IPS-18c (cell line): ENCODE results near the gene HIGD1C.
"Not testable (repeated sequence)": the region's sequence is repeated elsewhere in the genome, so short reads cannot be mapped to it uniquely, and the experiment has no call there.

Experiments used
- H3K4me3 ChIP-seq: 2 replicates; pipeline ENCODE4 v1.7.0; 2013; ENCODE audit warnings: low read depth, mild to moderate bottlenecking, low read length, moderate library complexity; ENCODE audit not compliant: insufficient read depth
- H3K9me3 ChIP-seq: one replicate; pipeline ENCODE4 v1.6.1; 2013; ENCODE audit warnings: mild to moderate bottlenecking, low read length, moderate library complexity; ENCODE audit not compliant: control insufficient read depth, insufficient read depth

The HIGD1C gene

GRCh38 chr12:50952510-50952909 lies at the start of gene HIGD1C:
TSS of gene HIGD1C (plus strand) at chr12:50952544. CDS start at chr12:50953999, 1,455 bp downstream.
- Histone ChIP-seq H3K4me3 (no peak within 1 kb of the TSS), H3K9me3 (peaks cover 2% of the 10 kb centered on the region)

GRCh38 chr12:50908479-50908878 lies 43.9 kb upstream of the HIGD1C start:
- not testable (repeated sequence) for H3K4me3 ChIP-seq
- peaks cover 12% of the 10 kb centered on the region for H3K9me3 ChIP-seq

- H3K4me3 ChIP-seq, result not testable (repeated sequence)
- peaks cover 18% of the 10 kb centered on the region for H3K9me3 ChIP-seq
Observed at GRCh38 chr12:50912361-50912760, 40.0 kb upstream of the HIGD1C start.

- Histone ChIP-seq H3K9me3 (peaks cover 18% of the 10 kb centered on the region), H3K4me3 (no peak overlapping the region)
Observed at GRCh38 chr12:50913224-50913623, 39.1 kb upstream of the HIGD1C start.

- Histone ChIP-seq H3K4me3 (no peak overlapping the region), H3K9me3 (peaks cover 18% of the 10 kb centered on the region)
Observed at GRCh38 chr12:50914872-50915484, 37.4 kb upstream of the HIGD1C start.

- Histone ChIP-seq H3K9me3 (peaks cover 18% of the 10 kb centered on the region), H3K4me3 (no peak overlapping the region)
Observed at GRCh38 chr12:50916292-50916691, 36.1 kb upstream of the HIGD1C start.

GRCh38 chr12:50918584-50919316 lies 33.6 kb upstream of the HIGD1C start:
- peaks cover 7% of the 10 kb centered on the region for H3K9me3 ChIP-seq
- H3K4me3 ChIP-seq, result no peak overlapping the region

GRCh38 chr12:50922820-50923219 lies 29.5 kb upstream of the HIGD1C start:
- H3K9me3 ChIP-seq, result no peaks in the 10 kb centered on the region
- H3K4me3 ChIP-seq, result no peak overlapping the region

- Histone ChIP-seq H3K9me3 (no peaks in the 10 kb centered on the region), H3K4me3 (no peak overlapping the region)
Observed at GRCh38 chr12:50923361-50924130, 28.8 kb upstream of the HIGD1C start.

GRCh38 chr12:50924131-50924438 lies 28.3 kb upstream of the HIGD1C start:
- Histone ChIP-seq H3K9me3 (no peaks in the 10 kb centered on the region), H3K4me3 (no peak overlapping the region)

- H3K4me3 ChIP-seq, result peak overlapping the region; percentile 32
- no peaks in the 10 kb centered on the region for H3K9me3 ChIP-seq
Observed at GRCh38 chr12:50924439-50925341, 27.7 kb upstream of the HIGD1C start.

GRCh38 chr12:50925342-50925651 lies 27.0 kb upstream of the HIGD1C start:
- peak overlapping the region; percentile 32 for H3K4me3 ChIP-seq

GRCh38 chr12:50925920-50926319 lies 26.4 kb upstream of the HIGD1C start:
- no peak overlapping the region for H3K4me3 ChIP-seq
- H3K9me3 ChIP-seq, result no peaks in the 10 kb centered on the region

More at GRCh38 chr12:50925342-50925651, 27.0 kb upstream of the HIGD1C start:
- H3K9me3 ChIP-seq, result no peaks in the 10 kb centered on the region

- Histone ChIP-seq H3K4me3 (no peak overlapping the region), H3K9me3 (no peaks in the 10 kb centered on the region)
Observed at GRCh38 chr12:50926415-50926814, 25.9 kb upstream of the HIGD1C start.

GRCh38 chr12:50926932-50927331 lies 25.4 kb upstream of the HIGD1C start:
- not testable (repeated sequence) for H3K9me3 ChIP-seq, H3K4me3 ChIP-seq

- Histone ChIP-seq H3K4me3 (no peak overlapping the region), H3K9me3 (no peaks in the 10 kb centered on the region)
Observed at GRCh38 chr12:50927356-50927755, 25.0 kb upstream of the HIGD1C start.

GRCh38 chr12:50927766-50928224 lies 24.5 kb upstream of the HIGD1C start:
- Histone ChIP-seq H3K9me3 (no peaks in the 10 kb centered on the region), H3K4me3 (no peak overlapping the region)
